HG03521 (cell line): ENCODE data around the gene DCLK1.
"Not testable (repeated sequence)": the region's sequence is repeated elsewhere in the genome, so short reads cannot be mapped to it uniquely, and the experiment has no call there.

ENCODE experiments used
- ATAC-seq: cut with Tn5 transposase; IDR thresholded peaks from one replicate; pipeline ENCODE4 v1.9.1; 2021; ENCODE audit warnings: mild to moderate bottlenecking, moderate library complexity; ENCODE audit not compliant: unreplicated experiment

Gene DCLK1

GRCh38 chr13:35990196-35990595 lies 141.0 kb downstream of the DCLK1 start:
- no peak for ATAC-seq

GRCh38 chr13:35988648-35989081 lies 142.5 kb downstream of the DCLK1 start:
- no peak for ATAC-seq

- ATAC-seq, result no peak
These were observed 143.3 kb downstream of the DCLK1 start for GRCh38 chr13:35987572-35988513.

- no peak for ATAC-seq
These were observed 146.3 kb downstream of the DCLK1 start for GRCh38 chr13:35984776-35985453.

GRCh38 chr13:35984287-35984686 lies 146.9 kb downstream of the DCLK1 start:
- ATAC-seq, result no peak

GRCh38 chr13:35983703-35984102 lies 147.5 kb downstream of the DCLK1 start:
- not testable (repeated sequence) for ATAC-seq

GRCh38 chr13:35983206-35983605 lies 148.0 kb downstream of the DCLK1 start:
- no peak for ATAC-seq

- no peak for ATAC-seq
These were observed 151.7 kb downstream of the DCLK1 start for GRCh38 chr13:35979361-35979951.

GRCh38 chr13:35978607-35979316 lies 152.4 kb downstream of the DCLK1 start:
- no peak for ATAC-seq

- no peak for ATAC-seq
These were observed 154.1 kb downstream of the DCLK1 start for GRCh38 chr13:35977060-35977459.

GRCh38 chr13:35976126-35976525 lies 155.1 kb downstream of the DCLK1 start:
- ATAC-seq, result no peak

- ATAC-seq, result not testable (repeated sequence)
These were observed 164.2 kb downstream of the DCLK1 start for GRCh38 chr13:35966951-35967350.

GRCh38 chr13:35966024-35966423 lies 165.2 kb downstream of the DCLK1 start:
- no peak for ATAC-seq

GRCh38 chr13:35965226-35965927 lies 165.8 kb downstream of the DCLK1 start:
- no peak for ATAC-seq

- no peak for ATAC-seq
These were observed 166.4 kb downstream of the DCLK1 start for GRCh38 chr13:35964863-35965180.

GRCh38 chr13:35964011-35964862 lies 166.9 kb downstream of the DCLK1 start:
- ATAC-seq, result no peak

- ATAC-seq, result no peak
These were observed 169.5 kb downstream of the DCLK1 start for GRCh38 chr13:35961461-35962220.

GRCh38 chr13:35961002-35961401 lies 170.2 kb downstream of the DCLK1 start:
- ATAC-seq, result no peak

- no peak for ATAC-seq
These were observed 173.2 kb downstream of the DCLK1 start for GRCh38 chr13:35957996-35958395.
